Measurements from ENCODE around the gene TBPL1.
"Not testable (repeated sequence)": the region's sequence is repeated elsewhere in the genome, so short reads cannot be mapped to it uniquely, and the experiment has no call there.

The TBPL1 gene

DNA sequence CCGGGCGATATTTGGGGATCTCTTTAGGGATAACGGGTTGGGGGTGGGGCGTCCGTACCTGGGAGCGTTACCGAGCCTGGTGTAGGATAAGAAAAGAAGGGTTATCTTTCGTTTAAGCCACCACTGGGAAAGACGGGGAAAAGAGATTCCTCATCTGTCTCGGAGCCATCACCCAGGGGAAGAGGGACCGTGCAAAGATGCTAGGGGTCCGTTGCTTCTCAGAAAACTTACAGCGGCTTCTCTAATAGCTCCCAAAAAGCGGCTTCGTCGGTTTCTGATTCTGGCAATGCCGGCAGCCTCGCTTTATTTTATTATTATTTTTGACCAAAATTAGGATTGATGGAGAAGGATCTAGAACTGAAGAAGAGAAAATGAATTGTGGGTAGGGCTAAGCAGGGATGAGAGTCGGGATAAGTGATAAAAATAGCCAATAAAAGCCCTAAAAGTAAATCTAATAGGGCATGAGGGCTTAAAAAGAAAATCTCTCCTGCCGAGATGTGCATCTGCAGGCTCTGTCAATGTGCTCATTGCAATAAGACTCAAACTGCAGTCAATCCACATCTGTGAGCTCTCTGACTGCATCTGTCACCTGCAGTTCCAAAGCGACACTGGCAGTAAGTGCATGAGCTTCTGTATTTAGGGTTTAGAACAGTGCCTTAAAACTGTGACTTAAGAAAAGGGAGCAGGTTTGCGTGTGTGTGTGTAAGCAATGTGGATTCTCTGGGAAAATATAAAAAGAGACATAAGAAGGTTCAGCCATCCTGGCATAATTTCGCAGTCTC is 801 bp downstream of the TBPL1 start:
- DNase-seq (ENCODE audit: low read depth in 3 of 3), result no peak

DNA sequence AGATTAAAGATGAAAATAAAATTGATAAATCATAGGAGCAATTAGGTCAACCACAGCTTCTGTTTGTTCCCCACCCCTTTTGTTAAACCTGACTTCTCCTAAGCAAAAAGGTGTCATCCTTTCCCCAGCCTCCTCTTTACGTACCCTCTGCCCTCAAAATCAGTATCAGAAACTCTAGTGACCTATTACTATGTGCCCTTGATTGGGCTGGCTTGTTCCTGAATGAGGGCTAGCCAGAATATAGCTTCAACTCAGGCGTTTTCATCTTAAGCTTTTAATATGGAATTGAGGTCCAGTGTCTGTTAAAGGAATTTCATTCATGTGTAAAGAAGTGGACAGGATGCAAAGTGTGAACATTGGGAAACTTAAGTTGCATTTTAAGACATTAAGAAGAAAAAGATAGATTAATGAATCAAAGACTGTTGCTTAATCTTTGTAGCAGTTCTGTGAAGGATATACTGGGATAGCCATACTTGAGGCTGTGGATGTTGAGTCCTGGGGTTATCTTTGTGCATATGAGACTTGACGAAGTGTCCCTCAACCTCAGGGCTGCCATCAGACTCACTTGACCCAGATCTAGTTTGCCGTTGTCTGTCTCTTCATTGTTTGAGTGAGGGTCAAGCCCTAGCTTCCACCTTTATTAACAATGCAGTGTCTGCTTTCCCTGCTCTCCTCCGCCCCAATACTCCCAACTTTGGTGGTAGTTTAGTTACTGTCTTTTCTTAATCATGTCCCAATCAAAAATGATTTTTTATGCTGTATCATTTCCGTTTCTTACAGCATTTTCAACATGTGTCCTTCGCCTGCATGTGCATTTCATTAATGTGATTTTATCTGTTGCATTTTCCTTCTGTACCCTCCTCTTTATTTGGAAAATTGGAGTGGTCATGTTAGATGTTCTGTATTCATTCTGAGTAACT is 1.9 kb downstream of the TBPL1 start:
- DNase-seq (ENCODE audit: low read depth in 3 of 3), result no peak

DNA sequence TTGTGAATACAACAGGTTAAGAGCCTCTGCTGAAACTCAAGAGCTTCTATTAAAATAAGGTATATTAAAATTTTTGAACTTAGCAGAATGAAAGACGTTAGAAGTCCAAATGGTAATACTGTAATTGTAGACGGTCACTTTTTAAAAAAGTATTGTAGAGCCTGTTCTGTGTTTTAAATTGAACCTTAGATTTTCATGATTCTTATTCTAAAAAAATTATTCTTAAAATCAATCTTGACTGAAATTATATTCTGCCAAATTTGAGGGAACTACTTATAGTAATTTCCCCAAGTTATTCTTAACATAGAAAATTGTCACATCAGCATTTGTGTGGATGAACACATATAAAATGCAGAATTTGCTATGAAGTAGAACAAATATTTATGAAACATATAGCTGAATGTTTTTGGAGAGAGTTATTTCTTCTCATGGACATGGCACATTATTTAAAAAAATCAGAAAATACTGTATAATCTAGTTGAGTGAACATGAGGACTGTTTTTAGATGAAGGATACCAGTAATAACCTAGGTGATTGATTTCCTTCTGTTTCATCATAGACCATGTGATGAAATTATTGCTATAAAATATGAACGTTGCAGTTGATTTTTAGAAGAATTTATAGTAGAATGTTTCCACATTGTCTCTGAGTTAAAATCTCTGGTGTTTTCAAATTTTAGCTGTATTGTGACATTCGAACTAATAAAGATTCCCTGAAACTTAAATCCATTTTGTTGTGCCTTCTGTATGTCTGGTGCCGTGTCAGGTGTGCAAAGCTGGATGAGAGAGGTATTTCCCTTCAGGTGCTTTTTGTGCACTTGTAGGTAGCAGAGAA is 2.8 kb downstream of the TBPL1 start:
- DNase-seq (ENCODE audit: low read depth in 3 of 3), result no peak

DNA sequence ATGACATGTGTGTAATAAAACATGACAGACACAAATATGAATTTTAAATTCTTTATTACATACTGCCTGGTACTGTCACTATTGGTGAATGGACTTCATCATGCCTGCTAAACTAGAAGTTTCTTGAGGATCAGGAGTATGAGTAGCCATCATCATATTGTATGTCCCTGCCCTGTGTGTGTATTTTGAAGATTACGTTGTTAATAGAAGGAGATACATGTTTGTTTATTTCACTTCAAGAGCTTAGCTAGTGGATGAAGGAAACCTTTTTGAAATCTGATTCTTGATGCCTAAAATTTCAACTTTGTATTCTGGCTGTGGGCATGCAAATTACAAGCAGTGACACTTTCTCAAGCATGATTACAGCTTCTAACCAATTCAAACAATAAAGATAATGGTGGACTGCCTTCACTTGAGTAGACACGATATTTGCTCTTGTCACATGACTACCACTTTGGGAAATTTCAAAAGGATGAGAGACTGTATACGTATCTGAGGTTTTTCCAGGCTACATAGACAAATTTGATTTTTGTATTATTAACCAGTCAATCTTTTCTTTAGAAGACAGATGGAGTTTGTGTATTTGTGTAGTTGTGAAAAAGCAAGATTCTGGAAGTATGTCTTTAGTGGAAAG is 3.5 kb downstream of the TBPL1 start:
- no peak for DNase-seq (ENCODE audit: low read depth in 3 of 3)

DNA sequence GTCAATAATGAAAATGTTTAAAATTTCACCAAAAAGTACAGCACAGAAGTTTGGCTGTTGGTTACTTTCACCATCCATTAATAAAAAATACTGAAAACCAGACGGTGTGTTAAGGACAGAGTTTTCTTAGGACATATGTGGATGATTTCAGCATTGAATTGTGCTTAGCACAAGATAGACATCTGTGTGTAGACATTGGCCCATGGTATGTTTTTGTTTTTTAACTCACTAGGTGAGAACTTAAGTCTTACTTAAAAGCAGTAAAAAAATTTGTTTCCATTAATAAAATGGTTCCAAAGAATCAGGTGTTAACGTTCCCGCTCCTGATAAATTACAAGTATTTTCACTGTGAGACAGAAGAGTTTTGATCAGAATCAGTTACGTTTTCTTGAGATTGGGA is 4.2 kb downstream of the TBPL1 start:
- no peak for DNase-seq (ENCODE audit: low read depth in 3 of 3)

DNA sequence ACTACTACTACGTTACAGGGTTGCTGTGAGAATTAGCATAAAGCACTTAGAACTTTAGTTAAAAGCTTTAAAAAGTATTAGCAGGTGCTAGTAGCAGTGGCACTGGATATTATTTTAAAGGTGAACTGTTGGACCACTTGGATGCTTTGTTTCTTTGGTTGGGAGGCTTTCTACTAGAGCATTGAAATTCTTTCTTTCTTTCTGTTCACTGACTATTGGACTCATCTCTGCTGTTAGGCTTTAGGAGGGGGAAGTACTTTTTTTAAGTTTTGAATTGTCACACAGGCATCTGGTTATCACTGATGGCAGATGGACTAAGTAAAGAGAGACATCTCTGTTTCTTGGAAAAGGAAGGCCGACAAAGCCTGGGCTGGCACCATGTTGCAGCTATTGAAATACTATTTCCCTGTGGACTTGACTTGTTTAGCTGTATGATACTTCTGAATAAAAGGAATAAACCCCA is 4.8 kb downstream of the TBPL1 start:
- DNase-seq (ENCODE audit: low read depth in 3 of 3), result no peak

DNA sequence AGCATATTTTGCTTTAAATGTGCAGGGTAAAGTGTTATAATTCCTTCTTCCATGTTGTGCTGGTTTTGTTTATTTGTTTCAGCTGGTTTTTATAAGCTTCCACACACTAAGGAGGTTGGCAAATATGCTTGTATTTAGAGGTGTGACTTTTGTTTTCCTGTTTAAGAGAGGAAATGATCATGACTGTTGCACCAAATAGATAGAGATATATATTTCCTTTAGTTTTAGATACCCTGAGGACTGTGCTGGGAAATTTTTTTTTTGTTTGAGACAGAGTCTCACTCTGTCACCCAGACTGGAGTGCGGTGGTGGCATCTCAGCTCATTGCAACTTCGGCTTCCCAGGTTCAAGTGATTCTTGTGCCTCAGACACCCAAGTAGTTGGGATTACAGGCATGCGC is 5.8 kb downstream of the TBPL1 start:
- DNase-seq (ENCODE audit: low read depth in 3 of 3), result no peak

DNA sequence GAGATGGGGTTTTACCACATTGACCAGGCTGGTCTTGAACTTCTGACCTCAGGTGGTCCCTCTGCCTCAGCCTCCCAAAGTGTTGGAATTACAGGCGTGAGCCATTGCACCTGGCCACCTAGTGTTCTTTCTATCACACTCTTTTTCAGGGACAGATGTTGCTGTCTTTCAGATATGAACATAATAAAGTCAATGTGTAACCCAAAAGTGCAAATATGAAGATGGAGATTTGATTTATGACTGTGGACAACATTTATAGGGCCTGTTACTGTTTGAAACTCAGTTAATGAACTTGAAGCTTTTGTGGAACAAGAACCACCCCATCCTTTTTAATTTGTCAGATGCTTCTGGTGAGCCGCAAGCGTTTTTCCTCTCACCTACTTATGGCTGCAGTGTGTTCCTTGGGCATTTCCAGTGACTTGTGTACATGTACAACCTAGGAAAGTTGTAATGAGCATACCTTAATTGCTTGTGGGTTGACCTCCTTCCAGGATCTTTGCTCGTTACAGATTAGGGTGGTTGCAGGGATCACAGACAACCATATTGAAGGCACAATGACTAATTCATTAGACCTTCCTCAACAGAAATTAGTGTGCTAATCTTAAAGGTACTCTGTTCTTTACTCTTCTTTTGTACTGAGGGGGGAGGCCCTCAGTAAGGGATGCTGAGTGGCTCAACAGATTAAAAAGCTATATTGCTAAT is 6.8 kb downstream of the TBPL1 start:
- DNase-seq (ENCODE audit: low read depth in 3 of 3), result no peak

DNA sequence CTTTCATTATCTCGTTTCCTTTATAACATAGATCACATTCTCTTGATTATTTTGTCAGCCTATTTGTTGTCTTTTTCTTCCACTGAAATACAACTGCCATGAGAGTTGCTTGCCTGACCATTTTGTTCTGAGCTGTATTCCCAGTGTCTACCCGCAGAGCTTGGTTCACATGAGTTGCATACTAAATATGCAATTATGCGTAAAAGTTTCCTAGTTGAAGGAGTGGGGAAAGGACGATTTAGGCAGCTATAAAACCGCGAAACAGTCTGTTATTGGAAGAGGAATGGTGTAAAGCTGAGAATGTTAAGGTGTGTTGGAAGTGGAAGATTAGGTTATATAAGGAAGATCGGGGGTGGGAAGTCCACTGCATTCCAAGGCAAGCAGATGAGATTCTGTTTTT is 8.8 kb downstream of the TBPL1 start:
- no peak for DNase-seq (ENCODE audit: low read depth in 3 of 3)

DNA sequence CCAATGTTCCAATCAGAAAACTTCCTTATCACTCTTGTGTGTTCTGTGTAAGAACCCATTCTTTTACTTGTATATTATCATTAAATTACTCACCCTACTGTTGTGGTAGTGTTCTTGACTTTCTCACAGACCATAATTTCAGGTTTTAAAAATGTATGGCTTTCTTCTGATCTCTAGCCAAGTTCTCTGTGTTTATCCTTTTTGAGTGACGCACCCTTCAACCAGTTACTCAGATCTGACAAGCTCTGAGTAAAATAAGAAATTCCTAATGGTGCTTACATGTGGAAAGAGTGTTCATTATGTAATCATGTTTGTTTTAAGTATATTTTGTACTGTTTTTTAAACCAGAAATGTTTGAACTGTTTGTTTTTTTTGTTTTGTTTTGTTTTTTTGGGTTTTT is 11.0 kb downstream of the TBPL1 start:
- DNase-seq (ENCODE audit: low read depth in 3 of 3), result no peak

DNA sequence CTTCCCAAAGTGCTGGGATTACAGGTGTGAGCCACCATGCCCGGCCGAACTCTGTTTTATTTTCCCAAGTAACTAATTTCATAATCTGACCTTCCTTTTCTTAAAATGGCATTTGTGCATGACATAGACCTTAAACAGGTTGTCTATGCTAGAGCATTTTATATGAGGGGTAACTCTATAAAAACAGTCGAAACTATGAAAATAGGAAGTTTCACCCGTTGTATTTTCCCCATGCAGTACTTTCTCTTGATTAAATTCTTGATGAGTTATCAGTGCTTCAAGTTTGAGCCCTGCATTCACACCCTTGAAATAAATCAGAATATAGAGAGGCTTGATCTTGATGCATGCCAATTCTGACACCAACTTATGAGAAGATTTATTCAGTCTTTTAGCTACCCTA is 11.7 kb downstream of the TBPL1 start:
- no peak for DNase-seq (ENCODE audit: low read depth in 3 of 3)

DNA sequence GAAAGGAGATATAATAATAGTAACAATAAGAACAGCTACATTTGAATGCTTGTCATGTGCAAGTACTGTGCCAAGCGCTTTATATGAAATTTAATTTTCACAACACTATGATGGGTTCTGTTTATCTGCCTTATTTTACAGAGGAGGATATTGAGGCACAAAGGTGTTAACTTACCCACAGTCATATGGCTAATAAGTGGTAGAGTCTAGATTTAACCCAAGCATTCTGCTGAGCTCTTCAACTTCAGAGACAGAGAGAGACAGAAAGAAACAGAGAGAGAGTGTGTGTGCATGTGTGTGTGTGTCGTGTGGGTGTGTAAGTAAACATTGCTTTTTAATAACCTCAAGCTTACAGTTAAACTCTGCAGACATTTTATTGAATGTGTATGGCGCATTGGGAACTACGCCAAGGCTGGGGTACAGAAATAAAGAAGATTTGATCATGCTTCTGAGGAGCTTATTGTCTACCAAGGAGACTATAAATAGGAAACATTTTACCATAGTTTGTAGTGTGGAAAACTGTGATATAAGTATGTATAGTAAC is 12.9 kb downstream of the TBPL1 start:
- no peak for DNase-seq (ENCODE audit: low read depth in 3 of 3)

DNA sequence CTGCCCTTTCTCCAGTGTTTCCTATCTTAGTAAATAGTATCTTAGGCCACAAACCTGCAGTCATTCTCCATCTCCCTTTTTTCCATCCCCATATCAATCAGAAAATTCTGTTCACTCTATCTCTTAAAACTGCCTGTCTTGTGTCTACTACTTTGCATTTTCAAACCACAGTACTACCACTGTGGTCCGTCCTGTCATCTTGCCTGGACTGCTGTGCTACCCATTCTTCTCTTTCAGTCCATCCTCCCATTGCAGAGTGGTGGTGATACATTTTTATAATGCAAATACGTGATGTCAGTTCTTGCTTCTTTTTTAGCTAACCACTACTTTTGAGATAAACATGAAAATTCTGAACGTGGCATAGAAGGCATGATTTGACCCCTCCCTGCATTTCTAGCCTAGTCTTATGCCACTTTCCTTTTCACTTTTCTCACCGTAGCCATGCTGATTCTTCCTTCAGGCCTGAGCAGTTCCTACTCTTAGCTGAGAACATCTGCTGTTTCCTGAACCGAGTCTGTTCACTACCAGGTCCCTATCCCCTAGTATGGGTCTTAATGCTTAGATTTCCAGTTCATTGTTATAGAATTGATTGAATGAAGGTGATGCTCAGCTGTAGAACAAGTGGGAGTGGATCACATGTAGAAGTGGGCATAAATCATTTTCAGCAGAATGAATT is 13.8 kb downstream of the TBPL1 start:
- no peak for DNase-seq (ENCODE audit: low read depth in 3 of 3)

DNA sequence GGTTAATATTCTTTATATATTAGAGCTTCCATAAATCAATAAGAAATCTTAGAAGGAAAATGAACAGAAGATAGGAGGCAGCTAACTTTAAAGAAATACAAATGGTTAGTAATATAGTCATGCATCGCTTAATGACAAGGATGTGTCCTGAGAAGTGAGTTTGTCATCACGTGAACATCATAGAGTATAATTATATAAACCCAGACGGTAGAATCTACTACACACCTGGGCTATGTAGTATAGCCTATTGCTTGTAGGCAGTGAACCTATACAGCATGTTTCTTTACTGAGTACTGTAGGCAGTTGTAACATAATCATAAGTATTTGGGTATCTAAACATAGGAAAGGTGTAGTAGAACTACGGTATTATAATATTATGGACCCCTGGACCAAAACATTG is 14.3 kb downstream of the TBPL1 start:
- DNase-seq (ENCODE audit: low read depth in 3 of 3), result no peak

DNA sequence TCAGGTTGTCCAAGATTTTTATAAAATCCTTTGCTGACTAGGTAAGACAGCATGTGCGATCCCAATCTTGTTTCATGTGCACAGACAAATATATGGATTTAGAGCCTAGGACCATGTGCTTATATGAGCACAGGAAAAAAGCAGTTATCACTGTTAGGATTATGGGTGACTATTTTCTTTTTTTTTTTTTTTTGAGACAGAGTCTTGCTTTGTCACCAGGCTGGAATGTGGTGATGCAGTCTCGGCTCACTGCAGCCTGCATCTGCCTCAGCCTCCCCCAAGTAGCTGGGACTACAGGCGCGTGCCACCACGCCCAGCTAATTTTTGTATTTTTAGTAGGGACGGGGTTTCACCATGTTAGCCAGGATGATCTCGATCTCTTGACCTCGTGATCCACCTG is 14.8 kb downstream of the TBPL1 start:
- DNase-seq (ENCODE audit: low read depth in 3 of 3), result not testable (repeated sequence)

DNA sequence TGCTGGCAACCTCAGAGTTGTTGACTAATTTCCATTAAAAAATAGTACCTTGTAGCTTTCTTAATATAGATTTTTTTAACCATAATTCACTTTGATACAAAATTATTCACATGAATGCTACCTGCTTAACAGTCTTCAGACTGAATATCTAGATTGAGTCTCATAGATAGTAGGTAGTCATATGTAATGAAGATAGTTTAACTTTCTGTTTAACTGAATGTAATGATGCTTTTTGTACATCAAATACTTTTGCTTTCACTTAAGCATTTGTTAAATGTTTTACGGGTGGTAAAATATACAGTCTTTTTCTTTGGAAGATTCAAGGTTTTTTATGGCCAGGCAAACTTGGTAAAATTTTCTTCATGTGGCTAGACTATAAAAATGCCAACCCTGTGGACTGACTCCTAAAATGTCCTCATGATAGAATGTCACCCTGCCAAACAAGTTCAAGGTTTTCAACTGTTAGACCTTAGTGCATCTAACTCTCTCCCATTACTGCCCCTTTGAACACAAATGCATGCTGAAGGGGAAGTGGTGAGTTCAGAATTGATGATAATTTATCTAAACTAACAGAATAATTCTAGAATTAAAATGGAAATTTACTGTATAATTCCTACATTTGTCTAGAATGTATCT is 16.4 kb downstream of the TBPL1 start:
- no peak for DNase-seq (ENCODE audit: low read depth in 3 of 3)

DNA sequence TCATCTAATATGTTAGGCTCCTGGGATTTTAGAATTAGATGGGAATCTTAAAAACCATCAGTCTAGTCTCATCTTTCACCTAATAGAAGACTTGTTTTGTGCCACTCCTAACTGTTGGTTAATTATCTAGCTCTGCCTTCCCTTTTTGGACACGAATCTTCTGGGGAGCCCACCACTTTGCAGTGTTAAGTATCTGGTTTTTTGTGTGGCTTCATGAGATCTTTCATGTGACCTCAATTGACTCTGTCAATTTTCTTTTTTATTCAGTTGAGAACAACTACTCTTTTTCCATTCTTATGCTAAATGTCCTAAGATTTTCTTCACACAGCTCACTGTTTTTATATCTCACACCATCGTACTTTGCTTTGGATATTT is 16.9 kb downstream of the TBPL1 start:
- no peak for DNase-seq (ENCODE audit: low read depth in 3 of 3)

DNA sequence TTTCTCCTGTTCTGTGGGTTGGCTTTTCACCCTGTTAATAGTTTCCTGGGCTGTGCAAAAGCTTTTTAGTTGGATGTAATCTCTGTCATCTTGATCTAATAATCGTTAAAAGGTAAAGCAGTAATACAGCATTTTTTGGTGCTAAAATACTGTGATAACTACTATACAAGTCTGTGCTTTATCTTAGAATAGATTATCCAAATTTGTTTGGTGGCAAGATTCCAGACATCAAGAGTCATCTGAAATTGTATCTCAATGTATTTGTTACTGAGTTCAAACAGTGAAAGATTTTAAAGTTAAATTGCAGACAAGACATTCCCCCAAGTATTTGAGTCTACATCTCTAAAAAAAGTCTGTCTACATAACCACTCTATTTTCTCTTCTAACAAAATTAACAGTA is 18.8 kb downstream of the TBPL1 start:
- no peak for DNase-seq (ENCODE audit: low read depth in 3 of 3)

DNA sequence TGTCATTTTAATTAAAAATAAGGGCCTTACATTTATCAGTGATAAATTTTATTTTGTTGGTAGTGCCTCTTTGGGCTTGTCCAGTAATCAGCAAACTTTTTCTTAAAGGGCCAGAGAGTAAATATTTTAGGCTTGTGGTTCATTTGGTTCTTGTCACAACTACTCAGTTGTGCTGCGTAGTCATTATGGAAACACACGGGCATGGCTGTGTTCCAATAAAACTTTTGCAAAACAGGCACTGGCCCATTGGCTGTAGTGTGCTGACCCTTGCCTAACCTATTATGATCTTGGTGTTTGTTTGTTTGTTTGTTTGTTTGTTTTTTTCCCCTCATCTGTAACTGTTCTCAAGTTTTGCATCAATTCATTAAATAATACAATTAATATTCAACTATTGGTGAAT is 19.4 kb downstream of the TBPL1 start:
- DNase-seq (ENCODE audit: low read depth in 3 of 3), result no peak
